IPS-18c (cell line): ENCODE measurements around the gene SLC26A8.
A peak's percentile ranks its signal among the peaks of the same experiment; 100 is the strongest.

ENCODE experiments used
- H3K4me3 ChIP-seq: 2 replicates; pipeline ENCODE4 v1.7.0; 2013; ENCODE audit warnings: low read depth, mild to moderate bottlenecking, low read length, moderate library complexity; ENCODE audit not compliant: insufficient read depth
- H3K9me3 ChIP-seq: one replicate; pipeline ENCODE4 v1.6.1; 2013; ENCODE audit warnings: mild to moderate bottlenecking, low read length, moderate library complexity; ENCODE audit not compliant: control insufficient read depth, insufficient read depth

SLC26A8 gene, protein sequence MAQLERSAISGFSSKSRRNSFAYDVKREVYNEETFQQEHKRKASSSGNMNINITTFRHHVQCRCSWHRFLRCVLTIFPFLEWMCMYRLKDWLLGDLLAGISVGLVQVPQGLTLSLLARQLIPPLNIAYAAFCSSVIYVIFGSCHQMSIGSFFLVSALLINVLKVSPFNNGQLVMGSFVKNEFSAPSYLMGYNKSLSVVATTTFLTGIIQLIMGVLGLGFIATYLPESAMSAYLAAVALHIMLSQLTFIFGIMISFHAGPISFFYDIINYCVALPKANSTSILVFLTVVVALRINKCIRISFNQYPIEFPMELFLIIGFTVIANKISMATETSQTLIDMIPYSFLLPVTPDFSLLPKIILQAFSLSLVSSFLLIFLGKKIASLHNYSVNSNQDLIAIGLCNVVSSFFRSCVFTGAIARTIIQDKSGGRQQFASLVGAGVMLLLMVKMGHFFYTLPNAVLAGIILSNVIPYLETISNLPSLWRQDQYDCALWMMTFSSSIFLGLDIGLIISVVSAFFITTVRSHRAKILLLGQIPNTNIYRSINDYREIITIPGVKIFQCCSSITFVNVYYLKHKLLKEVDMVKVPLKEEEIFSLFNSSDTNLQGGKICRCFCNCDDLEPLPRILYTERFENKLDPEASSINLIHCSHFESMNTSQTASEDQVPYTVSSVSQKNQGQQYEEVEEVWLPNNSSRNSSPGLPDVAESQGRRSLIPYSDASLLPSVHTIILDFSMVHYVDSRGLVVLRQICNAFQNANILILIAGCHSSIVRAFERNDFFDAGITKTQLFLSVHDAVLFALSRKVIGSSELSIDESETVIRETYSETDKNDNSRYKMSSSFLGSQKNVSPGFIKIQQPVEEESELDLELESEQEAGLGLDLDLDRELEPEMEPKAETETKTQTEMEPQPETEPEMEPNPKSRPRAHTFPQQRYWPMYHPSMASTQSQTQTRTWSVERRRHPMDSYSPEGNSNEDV

DNA sequence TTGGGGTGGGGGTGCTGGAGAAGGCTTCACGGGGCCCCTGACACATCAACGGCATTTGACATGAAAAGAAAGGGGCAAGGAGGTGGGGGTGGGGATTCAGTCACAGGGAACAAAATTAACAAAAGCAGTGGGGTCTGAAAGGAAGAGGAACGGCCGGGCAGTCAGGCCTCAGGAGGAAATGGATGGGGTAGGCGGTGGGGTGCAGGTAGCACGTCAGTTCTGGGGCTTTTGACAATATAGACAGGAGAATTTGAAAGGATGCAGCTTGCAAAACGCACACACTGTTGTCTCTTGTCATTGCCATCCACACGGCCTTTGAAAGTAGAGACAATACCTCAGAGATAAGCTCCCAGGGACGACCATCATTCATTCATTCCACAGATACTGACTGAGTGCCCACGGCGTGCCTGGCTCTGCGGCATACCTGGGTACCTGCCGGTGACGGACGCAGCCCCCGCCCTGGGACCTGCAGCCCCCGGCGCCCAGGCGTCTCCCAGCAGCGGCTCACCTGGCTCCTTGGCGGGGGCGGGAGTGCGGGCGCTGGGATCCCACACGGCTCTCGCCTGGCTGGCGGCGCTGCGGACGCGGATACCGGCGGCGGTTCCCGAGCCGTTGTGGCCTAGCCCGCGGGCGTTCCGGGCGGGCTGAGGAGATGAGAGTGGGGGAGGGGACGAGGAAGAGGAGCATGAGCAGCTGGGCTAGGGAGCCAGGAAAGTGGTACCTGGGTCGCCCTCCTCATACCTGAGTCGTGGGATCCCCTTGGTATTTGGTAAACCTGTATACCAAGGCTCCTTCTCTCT, at the start of gene SLC26A8:
Gene SLC26A8 (minus strand): TSS at position 646 of the 800 bp plus-strand sequence. CDS start 4,934 bp downstream, outside the sequence.
- Histone ChIP-seq H3K4me3 (peak within 1 kb of the TSS; percentile 39), H3K9me3 (no peaks in the 10 kb centered on the region)

DNA sequence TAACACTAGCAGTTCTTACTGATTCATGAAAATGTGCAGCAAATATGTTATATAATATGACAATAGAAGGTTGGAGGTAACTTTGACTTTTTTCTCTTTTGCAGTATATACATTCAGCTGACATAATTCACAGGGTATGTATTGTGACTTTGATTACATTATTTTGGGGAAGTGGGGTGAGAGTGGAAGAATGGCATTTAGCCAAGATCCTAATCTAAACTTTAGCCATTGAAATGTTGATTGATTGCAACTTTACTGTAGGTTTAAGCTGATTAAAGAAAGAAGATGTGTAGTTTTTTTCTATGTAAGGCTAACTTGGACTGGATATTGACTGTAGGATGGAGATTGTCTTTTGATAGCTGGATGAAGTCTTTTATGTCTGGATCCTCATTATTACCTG, 49.1 kb upstream of the SLC26A8 start:
- no peaks in the 10 kb centered on the region for H3K9me3 ChIP-seq
- no peak overlapping the region for H3K4me3 ChIP-seq

DNA sequence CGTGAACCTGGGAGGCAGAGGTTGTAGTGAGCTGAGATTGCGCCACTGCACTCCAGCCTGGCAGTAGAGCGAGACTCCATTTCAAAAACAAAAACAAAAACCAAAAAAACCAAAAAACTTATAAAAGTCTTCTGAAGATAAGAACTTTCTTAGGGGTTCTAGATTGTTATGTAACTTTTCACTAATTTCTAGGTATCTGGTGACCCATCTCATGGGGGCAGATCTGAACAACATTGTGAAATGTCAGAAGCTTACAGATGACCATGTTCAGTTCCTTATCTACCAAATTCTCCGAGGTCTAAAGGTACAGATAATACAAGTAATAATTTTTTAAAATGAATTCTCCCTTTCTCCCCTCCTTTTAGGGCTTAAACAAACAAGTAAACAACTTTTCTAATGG, 48.2 kb upstream of the SLC26A8 start:
- no peak overlapping the region for H3K4me3 ChIP-seq
- no peaks in the 10 kb centered on the region for H3K9me3 ChIP-seq

DNA sequence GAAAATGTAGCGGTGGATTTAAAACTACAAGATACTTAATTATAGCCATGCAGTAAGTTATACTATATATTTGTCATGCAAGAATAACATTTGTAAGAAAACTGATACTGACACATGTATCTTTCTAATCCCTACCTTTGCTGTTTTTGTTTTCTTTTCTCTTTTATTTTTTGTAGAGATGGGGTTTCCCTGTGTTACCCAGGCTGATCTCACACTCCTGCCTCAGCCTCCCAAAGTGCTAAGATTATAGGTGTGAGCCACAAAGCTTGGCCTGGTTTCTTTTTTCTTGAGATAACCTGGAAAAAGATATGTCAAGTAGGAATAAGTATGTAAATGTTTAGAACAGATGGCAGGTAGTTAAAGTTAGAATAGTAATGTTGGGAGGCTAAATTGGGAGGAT, 47.3 kb upstream of the SLC26A8 start:
- no peaks in the 10 kb centered on the region for H3K9me3 ChIP-seq
- H3K4me3 ChIP-seq = no peak overlapping the region

DNA sequence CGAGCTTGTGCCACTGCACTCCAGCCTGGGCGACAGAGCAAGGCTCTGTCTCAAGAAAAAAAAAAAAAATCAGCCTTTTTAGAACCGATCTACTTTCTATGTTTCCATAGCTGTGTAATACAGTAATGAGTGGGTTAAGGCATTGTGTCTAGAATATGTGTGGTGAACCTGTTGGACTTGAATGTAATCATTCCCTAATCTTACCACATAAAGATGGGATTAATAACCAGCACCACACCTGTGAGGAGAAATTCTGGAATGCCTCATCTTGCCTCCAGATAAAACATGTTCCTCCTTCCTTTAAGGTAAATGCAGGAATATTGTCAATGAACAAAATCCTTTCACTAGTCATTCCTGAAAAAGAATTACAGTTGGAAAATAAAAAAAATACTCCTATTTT, 46.8 kb upstream of the SLC26A8 start:
- H3K9me3 ChIP-seq = no peaks in the 10 kb centered on the region
- no peak overlapping the region for H3K4me3 ChIP-seq

DNA sequence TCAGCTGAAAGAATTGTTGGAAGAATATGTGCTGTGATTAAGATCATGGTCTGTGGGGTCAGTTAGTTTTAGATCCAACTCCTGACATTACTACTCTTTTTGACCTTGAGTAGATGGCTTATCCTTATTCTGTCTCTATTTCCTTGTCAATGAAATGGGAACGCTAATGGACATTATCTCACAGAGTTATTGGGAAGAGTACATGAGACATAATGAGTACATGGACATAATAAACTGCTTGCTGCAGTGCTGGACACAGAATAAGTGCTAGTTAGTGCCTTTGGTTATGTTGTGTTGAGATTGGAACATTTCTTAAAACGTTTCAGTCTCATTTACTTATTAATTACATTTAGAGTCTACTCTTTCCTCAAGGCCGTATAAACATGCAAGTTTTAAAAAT, 45.8 kb upstream of the SLC26A8 start:
- H3K9me3 ChIP-seq = no peaks in the 10 kb centered on the region
- no peak overlapping the region for H3K4me3 ChIP-seq

DNA sequence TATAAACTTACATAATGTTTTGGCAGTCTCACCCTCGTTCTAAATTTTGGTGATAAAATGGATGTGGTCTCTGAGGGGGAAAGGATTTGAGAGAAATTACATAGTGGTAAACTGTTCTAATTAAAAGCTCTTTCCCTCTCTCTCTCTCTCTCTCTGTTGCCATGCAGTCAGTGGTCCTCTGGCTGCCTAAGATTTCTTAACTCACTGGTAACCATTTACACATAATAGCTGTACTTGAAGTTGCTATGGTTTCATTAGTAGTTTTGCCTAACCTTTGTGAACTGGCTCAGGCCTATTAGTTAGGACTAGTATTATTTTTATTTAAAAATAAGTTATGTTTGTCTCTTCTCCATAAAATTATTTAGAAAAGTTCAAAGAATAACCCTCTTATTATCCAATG, 45.1 kb upstream of the SLC26A8 start:
- Histone ChIP-seq H3K9me3 (no peaks in the 10 kb centered on the region), H3K4me3 (no peak overlapping the region)

DNA sequence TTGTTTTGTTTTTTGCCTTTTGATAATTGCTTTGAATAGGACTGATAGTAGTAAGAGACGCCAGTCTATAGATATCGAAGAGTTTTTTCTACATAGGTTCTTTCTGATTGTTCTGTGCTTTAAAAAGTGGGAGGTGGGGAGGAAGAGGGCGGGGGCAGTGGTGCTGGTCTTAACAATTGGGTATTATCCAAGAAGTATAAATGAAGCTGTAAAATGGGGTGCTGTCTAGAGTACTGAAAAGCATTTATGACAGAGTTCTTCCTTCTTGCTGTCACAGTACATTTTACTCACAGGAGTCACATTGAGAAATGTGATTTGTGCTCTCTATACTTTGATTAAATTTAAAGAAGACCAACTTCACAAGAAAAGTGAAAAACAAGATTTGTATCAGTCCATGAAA, 44.1 kb upstream of the SLC26A8 start:
- Histone ChIP-seq H3K4me3 (no peak overlapping the region), H3K9me3 (no peaks in the 10 kb centered on the region)

DNA sequence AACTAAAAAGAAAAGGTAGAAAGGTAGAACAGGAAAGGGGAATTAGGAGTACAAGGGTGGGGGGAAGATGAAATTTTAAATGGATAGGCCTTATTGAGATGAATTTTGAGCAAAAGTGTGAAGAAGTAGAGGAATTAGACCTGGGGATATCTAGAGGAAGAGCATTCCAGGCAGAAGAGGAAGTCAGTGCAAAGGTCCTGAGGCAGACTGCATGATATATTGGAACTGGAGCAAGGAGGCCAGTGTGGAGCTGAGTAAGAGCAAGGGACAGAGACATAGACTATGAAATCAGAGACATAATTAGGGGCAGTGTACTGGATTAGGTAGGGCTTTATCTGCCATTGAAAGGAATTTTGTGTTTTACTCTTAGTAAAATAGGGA, 43.6 kb upstream of the SLC26A8 start:
- no peaks in the 10 kb centered on the region for H3K9me3 ChIP-seq
- H3K4me3 ChIP-seq = no peak overlapping the region

DNA sequence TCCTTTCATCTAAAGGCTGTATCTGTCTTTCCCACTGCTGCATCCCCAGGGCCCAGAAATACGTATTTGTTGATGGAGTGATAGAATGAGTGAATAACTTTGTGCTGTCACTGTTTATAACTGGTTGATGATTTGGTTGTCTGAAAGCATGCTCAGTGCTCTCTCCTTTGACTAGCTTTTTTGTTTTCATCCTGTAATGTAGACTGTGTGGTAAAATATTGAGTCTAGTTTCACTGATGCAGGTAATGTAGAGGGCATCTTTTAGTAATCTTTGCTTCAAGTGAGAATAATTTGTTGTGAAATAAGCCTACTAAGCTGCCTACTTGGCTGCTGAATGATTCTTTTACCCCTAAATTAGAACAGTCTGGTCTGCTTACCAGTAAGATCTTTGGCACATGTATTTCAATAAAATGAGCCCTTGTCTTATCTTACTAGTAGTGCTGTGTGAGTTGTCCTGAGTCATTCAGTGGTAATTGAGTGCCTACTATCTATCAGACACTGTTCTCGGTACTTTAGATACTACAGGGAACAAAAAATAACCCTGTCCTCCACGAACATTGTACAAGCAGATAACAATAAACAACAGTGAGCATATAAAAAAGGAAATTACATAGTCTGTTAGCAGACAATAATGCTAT, 43.1 kb upstream of the SLC26A8 start:
- Histone ChIP-seq H3K9me3 (no peaks in the 10 kb centered on the region), H3K4me3 (no peak overlapping the region)

DNA sequence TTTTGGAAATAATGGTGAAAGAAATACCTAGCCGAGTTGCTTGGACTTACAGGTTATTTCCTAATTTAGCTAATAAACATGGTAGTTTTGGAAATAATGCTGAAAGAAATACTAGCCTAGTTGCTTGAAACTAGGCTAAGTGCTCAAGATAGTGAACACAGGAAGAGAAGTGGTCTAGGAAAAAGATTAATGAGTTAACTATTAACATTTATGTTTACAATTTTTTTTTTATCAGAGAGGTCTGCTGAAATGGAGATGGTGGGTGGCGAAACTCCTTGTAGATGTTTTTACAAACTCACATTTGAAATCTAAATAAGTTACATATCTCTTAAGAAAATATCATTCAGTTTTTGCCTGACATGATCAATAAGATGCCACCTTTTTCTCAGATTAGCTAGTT, 42.4 kb upstream of the SLC26A8 start:
- Histone ChIP-seq H3K4me3 (no peak overlapping the region), H3K9me3 (no peaks in the 10 kb centered on the region)

DNA sequence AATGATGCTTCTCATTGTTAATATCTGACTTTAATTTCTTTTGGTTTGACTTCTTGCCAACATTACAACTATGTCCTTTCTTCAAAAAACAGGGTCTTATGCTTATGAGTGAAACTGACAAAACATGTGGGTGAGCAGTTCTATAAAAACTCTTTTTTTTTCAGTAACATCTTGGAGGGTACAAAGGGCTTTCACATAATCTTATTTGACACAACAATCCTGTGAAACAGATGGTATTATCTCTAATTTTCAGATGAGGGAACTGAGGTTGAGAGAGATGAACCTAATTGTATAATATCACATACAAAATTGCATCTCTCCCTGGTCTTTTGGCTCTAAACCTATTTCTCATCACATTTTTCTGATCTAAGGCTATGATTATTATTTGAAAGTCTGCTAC, 41.5 kb upstream of the SLC26A8 start:
- H3K4me3 ChIP-seq = no peak overlapping the region
- H3K9me3 ChIP-seq = no peaks in the 10 kb centered on the region

DNA sequence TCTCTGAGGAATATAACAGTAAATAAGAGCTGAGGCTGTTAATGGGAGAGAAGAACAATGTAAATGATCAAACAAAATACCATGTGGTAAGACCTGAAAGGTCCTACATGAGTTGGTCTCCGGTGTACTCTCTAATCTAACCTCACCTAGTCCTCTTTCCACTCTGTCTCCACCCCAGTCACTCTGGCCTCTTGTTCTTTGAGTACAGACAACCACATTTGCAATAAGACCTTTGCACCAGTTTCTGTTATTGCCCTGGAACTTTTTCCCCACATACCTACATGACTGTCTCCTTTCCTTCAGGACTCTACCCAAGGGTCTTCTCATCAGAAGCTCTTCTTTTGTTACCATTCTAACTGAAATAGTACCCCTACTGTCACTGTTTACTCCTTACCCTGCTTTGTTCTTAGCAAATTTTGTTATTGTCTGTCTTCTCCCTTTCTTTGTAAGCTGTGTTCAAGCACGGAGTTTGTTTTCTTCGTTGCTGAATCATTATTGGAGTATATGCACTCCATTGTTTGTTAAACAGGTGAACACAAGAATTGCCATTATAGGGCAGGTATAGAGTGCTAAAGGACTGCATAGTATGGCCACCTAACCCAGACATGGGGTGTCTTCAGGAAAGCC, 40.4 kb upstream of the SLC26A8 start:
- no peak overlapping the region for H3K4me3 ChIP-seq
- no peaks in the 10 kb centered on the region for H3K9me3 ChIP-seq

DNA sequence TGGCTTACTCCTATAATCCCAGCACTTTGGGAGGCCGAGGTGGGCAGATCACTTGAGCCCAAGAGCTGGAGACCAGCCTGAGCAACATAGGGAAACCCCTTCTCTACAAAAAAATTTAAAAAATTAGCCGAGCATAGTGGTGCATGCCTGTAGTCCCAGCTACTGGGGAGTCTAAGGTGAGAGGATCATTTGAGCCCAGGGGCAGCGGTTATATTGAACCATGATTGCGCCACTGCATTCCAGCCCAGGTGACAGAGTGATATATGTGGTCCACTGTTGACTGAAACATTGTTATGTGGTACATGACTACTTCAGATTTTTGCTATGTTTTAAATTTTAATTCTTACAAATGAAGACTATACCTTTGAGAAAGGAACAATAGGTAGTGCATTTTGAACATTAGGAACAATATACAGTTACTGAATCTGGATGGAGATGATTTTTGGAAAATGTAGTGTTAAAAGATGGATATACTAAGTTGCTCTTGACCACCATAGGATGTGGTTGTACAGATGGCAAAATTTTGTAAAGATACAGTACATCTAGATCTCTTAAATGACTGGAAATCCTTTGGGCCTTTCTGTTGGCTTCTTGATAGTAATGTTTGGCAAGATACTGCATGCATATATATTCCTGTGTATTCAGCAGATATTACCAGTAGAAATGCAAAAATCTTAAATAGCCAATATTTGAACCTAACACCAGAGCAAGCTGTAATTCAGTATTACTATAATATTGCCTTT, 39.0 kb upstream of the SLC26A8 start:
- Histone ChIP-seq H3K4me3 (no peak overlapping the region), H3K9me3 (no peaks in the 10 kb centered on the region)

DNA sequence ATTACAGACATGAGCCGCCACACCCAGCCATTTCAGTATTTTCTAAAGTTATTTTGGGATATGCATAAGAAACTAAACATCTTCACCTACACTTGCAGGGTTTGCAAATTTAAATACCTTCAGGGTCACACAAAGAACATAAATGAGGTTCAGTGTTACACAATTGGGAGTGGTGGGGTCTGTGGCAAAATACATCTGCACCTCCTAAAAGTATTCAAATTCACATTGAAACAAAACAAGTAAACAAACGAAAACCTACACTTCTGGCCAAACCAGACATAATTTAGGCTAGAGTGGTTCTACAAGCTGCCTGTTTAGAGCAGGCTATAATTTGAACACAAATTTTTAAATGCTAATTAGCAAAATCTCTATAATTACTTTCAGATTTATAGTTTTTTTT, 37.8 kb upstream of the SLC26A8 start:
- Histone ChIP-seq H3K4me3 (no peak overlapping the region), H3K9me3 (no peaks in the 10 kb centered on the region)

DNA sequence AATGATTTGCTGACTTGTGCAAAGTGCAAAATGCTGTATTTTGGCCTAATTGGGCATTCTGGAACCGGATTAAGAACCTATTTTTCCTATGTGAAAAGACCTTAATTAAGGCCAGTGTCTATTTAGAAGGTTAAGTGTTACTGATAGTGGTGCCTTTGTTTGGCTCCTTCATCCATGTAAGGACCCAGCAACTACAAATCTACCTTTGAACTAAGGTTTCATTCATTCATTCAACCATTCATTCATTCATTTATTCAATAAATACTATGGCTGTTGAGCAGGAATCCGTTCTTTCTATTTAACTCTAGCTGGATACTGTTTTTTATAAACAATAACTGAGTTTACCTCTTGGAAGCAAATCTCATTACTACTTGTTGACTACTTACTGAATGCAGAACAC, 36.8 kb upstream of the SLC26A8 start:
- H3K9me3 ChIP-seq = no peaks in the 10 kb centered on the region
- H3K4me3 ChIP-seq = no peak overlapping the region
